Measurements from ENCODE around the gene ACBD4. TPM values are rescaled to one million over a fixed set of nuclear protein-coding genes. Genes with fewer than 3 reads are reported as not detected.

Gene ACBD4
- total RNA-seq, 1 donor from 2014 or later: 7.1 TPM

GRCh38 chr17:45101883-45102811 lies 33.3 kb upstream of the ACBD4 start:
- no peak for TF ChIP-seq CTCF (IDR thresholded peaks at IDR 0.05; ENCODE audit: insufficient read depth, low read length, poor library complexity, severe bottlenecking)
- H3K36me3 ChIP-seq (ENCODE audit: control insufficient read depth, insufficient read depth, low read length): peaks cover 14% of the 10 kb centered on the region
- H3K4me3 ChIP-seq (ENCODE audit: low read depth, low read length): no peak overlapping the region
- H3K27me3 ChIP-seq (ENCODE audit: control insufficient read depth, insufficient read depth, low read length): no peaks in the 10 kb centered on the region
- DNase-seq (ENCODE audit: low read depth): no peak

GRCh38 chr17:45102856-45103255 lies 32.6 kb upstream of the ACBD4 start:
- H3K27me3 ChIP-seq (ENCODE audit: control insufficient read depth, insufficient read depth, low read length): no peaks in the 10 kb centered on the region
- no peak for DNase-seq (ENCODE audit: low read depth)
- no peak for TF ChIP-seq CTCF (IDR thresholded peaks at IDR 0.05; ENCODE audit: insufficient read depth, low read length, poor library complexity, severe bottlenecking)
- H3K36me3 ChIP-seq (ENCODE audit: control insufficient read depth, insufficient read depth, low read length): peaks cover 11% of the 10 kb centered on the region
- no peak overlapping the region for H3K4me3 ChIP-seq (ENCODE audit: low read depth, low read length)

- H3K36me3 ChIP-seq (ENCODE audit: control insufficient read depth, insufficient read depth, low read length): peaks cover 11% of the 10 kb centered on the region
- no peak overlapping the region for H3K4me3 ChIP-seq (ENCODE audit: low read depth, low read length)
- DNase-seq (ENCODE audit: low read depth): no peak
- H3K27me3 ChIP-seq (ENCODE audit: control insufficient read depth, insufficient read depth, low read length): no peaks in the 10 kb centered on the region
- TF ChIP-seq CTCF (IDR thresholded peaks at IDR 0.05; ENCODE audit: insufficient read depth, low read length, poor library complexity, severe bottlenecking): no peak
Observed at GRCh38 chr17:45103269-45103795, 32.2 kb upstream of the ACBD4 start.

GRCh38 chr17:45104029-45104428 lies 31.5 kb upstream of the ACBD4 start:
- peaks cover 11% of the 10 kb centered on the region for H3K36me3 ChIP-seq (ENCODE audit: control insufficient read depth, insufficient read depth, low read length)
- no peak overlapping the region for H3K4me3 ChIP-seq (ENCODE audit: low read depth, low read length)
- DNase-seq (ENCODE audit: low read depth): no peak
- no peaks in the 10 kb centered on the region for H3K27me3 ChIP-seq (ENCODE audit: control insufficient read depth, insufficient read depth, low read length)
- no peak for TF ChIP-seq CTCF (IDR thresholded peaks at IDR 0.05; ENCODE audit: insufficient read depth, low read length, poor library complexity, severe bottlenecking)

GRCh38 chr17:45104497-45104896 lies 31.0 kb upstream of the ACBD4 start:
- Histone ChIP-seq H3K27me3 (ENCODE audit: control insufficient read depth, insufficient read depth, low read length) (no peaks in the 10 kb centered on the region), H3K4me3 (ENCODE audit: low read depth, low read length) (no peak overlapping the region), H3K36me3 (ENCODE audit: control insufficient read depth, insufficient read depth, low read length) (peaks cover 11% of the 10 kb centered on the region)
- TF ChIP-seq CTCF (IDR thresholded peaks at IDR 0.05; ENCODE audit: insufficient read depth, low read length, poor library complexity, severe bottlenecking): no peak
- DNase-seq (ENCODE audit: low read depth): no peak
